Epidermal melanocyte (primary cell): Measurements from ENCODE around the gene RRP15.
A peak's percentile ranks its signal among the peaks of the same experiment; 100 is the strongest.

Experiments used
- DNase-seq: peaks from one replicate; pipeline ENCODE4 v3.0.0; 2011; ENCODE audit warnings: low spot score; ENCODE audit not compliant: insufficient read length

RRP15 gene

GRCh38 chr1:218284917-218285635 lies at the start of gene RRP15:
Gene RRP15, plus strand, starts transcription at chr1:218285293. Its CDS starts 24 bp downstream, at chr1:218285317.
- DNase-seq = peak; percentile 76

- no peak for DNase-seq
These were observed 42.9 kb upstream of the RRP15 start for GRCh38 chr1:218242171-218242570.

- DNase-seq = no peak
These were observed 37.8 kb upstream of the RRP15 start for GRCh38 chr1:218247339-218247738.

- no peak for DNase-seq
These were observed 35.6 kb upstream of the RRP15 start for GRCh38 chr1:218249338-218250140.

- DNase-seq = no peak
These were observed 34.6 kb upstream of the RRP15 start for GRCh38 chr1:218250492-218250891.

GRCh38 chr1:218254296-218254946 lies 30.7 kb upstream of the RRP15 start:
- DNase-seq = no peak

GRCh38 chr1:218255090-218255489 lies 30.0 kb upstream of the RRP15 start:
- DNase-seq = no peak

GRCh38 chr1:218257371-218257770 lies 27.7 kb upstream of the RRP15 start:
- DNase-seq = no peak

GRCh38 chr1:218257971-218258370 lies 27.1 kb upstream of the RRP15 start:
- DNase-seq = no peak

- DNase-seq = no peak
These were observed 25.8 kb upstream of the RRP15 start for GRCh38 chr1:218259339-218259738.

GRCh38 chr1:218259800-218260199 lies 25.3 kb upstream of the RRP15 start:
- no peak for DNase-seq

- no peak for DNase-seq
These were observed 22.8 kb upstream of the RRP15 start for GRCh38 chr1:218262259-218262658.

- no peak for DNase-seq
These were observed 18.7 kb upstream of the RRP15 start for GRCh38 chr1:218266356-218266755.

GRCh38 chr1:218272366-218272765 lies 12.7 kb upstream of the RRP15 start:
- no peak for DNase-seq

- DNase-seq = no peak
These were observed 11.2 kb upstream of the RRP15 start for GRCh38 chr1:218273762-218274479.

GRCh38 chr1:218274511-218274910 lies 10.6 kb upstream of the RRP15 start:
- DNase-seq = no peak

GRCh38 chr1:218275823-218276222 lies 9.3 kb upstream of the RRP15 start:
- no peak for DNase-seq

GRCh38 chr1:218281285-218281684 lies 3.8 kb upstream of the RRP15 start:
- DNase-seq = no peak

GRCh38 chr1:218284377-218284916 lies 646 bp upstream of the RRP15 start:
- DNase-seq = no peak

GRCh38 chr1:218292515-218292914 lies 7.4 kb downstream of the RRP15 start:
- no peak for DNase-seq

GRCh38 chr1:218294546-218294945 lies 9.5 kb downstream of the RRP15 start:
- no peak for DNase-seq
